Peyer's patch (tissue), 4 donors: Measurements from ENCODE around the gene ZBTB16.

ENCODE experiments used
- CTCF ChIP-seq, 6 experiments: fragments of 450-650 bp in 4 of 6; fragments of 200-600 bp in 2 of 6; sonication (generic) in 1 of 6; IDR thresholded peaks; one replicate each; pipeline ENCODE4 v1.5.1; 2017 to 2019; ENCODE audit warnings: antibody characterized with exemption in 6 of 6, mild to moderate bottlenecking in 3 of 6, moderate library complexity in 1 of 6
- POLR2A ChIP-seq, 2 donors: fragments of 450-650 bp; IDR thresholded peaks; one replicate each; pipeline ENCODE4 v1.5.1; 2017; ENCODE audit warnings: antibody characterized with exemption in 2 of 2, mild to moderate bottlenecking in 2 of 2, moderate library complexity in 2 of 2

- TF ChIP-seq CTCF (IDR thresholded peaks at IDR 0.05) (no peak), POLR2A (IDR thresholded peaks at IDR 0.05) (no peak)
Measured at GRCh38 chr11:114097832-114098231, 38.3 kb downstream of the ZBTB16 start.
